CD1c-positive myeloid dendritic cell (primary cell): Measurements from ENCODE around the gene HAP1.
"Not testable (repeated sequence)": the region's sequence is repeated elsewhere in the genome, so short reads cannot be mapped to it uniquely, and the experiment has no call there.

Experiments
- DNase-seq: peaks from one replicate; pipeline ENCODE4 v3.0.0-alpha.2; 2016; ENCODE audit errors: extremely low spot score

HAP1 gene

GRCh38 chr17:41734139-41734948 lies at the start of gene HAP1:
TSS of gene HAP1 (minus strand) at chr17:41734643. CDS start at chr17:41734634, 9 bp downstream.
- peak; percentile 14 for DNase-seq

GRCh38 chr17:41782142-41782541 lies 47.7 kb upstream of the HAP1 start:
- no peak for DNase-seq

- DNase-seq = no peak
Measured at GRCh38 chr17:41781404-41782110, 47.1 kb upstream of the HAP1 start.

DNA sequence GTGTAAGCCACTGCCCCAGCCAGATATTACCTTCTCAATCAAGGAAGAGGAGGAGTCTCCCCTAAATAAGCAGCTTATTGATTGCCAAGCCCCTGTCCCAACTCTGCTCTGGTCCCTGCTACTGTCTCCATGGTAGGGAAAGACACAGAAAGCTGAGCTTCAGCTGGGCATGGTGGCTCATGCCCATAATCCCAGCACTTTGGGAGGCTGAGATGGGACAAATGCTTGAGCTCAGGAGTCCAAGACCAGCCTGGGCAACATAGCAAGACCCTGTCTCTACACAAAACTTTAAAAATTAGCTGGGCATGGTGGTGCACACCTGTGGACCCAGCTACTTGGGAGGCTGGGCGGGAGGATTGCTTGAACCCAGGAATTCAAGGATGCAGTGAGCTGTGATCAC lies 45.5 kb upstream of the HAP1 start:
- no peak for DNase-seq

GRCh38 chr17:41777574-41778188 lies 43.2 kb upstream of the HAP1 start:
- DNase-seq = no peak

GRCh38 chr17:41777157-41777573 lies 42.7 kb upstream of the HAP1 start:
- DNase-seq = no peak

DNA sequence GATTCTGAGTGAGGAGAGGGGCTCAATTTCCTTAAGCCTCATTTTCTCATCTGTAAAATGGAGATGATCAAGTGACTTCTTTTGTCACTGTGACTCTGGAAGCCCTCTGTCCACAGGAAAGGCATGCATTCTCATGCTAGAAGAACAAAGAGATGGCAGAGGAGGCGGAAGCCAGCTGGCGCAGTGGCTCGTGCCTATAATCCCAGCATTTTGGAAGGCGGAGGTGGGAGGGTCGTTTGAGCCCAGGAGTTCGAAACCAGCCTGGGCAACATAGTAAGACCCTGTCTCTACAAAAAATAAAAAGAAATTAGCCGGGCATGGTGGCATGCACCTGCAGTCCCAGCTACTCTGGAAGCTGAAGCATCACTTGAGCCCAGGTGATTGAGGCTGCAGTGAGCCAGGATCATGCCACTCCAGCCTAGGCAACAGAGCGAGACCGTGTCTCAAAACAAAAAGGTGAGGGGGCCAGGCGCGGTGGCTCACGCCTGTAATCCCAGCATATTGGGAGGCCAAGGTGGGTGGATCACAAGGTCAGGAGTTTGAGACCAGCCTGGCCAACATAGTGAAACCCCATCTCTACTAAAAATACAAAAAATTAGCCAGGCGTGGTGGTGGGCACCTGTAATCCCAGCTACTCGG lies 41.9 kb upstream of the HAP1 start:
- DNase-seq = not testable (repeated sequence)

DNA sequence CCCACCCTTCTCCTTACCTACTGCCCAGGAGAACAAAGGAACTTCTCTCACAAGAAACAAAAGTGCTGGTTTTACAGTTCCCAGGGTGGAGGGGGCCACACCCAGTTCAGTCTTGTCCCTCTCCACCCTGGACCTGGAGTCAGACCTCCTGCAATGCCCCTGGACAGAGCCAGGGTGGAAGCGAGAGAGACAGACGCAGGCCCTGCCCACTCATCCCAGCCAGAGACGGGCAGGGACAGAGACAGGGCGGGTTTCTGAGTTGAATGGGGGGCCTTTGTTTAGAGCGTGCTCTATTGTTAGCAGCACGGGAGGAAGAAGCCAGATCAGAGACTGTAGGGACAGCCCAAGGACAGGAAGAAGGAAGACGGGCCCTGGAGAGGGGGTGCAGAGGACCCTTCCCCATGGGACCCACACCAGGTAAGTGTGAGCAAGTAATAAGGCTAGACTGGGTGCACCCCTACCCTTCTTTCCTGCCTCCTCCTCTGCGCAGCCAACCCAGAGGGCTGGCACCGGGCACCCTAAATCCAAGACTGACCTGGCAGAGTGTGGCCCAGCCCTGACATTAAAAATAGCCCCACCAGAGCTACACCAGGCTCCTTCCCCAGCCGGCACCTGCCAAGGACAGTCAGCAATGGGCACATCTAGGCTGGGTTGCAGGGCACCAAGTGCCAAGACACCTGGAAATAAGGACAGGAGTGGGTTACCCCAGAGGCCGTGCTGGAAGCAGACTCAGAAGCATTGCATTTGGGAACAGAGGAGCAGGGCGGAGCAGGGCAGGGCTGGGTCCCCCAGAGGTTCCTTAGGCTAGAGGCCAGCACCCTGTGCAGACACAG lies 41.2 kb upstream of the HAP1 start:
- no peak for DNase-seq

GRCh38 chr17:41773731-41774193 lies 39.3 kb upstream of the HAP1 start:
- DNase-seq = no peak

DNA sequence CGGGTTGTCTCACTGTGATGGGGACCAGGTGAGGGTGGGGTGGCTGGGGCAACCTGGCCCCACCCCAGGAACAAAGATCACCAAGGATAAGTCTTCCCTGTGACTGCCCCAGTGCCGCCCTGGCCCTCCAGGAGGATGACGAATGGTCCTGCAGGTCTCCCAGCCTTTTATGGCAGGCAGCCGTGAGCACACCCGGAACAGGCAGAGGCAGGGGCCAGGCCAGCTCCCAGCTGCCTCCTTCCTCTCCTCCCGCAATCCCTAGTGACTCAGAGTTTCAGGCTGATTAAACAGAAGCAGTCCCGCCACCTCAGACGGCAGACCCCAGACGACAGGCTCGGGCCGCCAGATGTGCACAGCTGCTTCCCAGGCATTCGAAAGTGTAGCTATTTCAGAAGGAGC lies 38.7 kb upstream of the HAP1 start:
- DNase-seq = no peak

- no peak for DNase-seq
Measured at GRCh38 chr17:41772586-41773189, 38.2 kb upstream of the HAP1 start.

DNA sequence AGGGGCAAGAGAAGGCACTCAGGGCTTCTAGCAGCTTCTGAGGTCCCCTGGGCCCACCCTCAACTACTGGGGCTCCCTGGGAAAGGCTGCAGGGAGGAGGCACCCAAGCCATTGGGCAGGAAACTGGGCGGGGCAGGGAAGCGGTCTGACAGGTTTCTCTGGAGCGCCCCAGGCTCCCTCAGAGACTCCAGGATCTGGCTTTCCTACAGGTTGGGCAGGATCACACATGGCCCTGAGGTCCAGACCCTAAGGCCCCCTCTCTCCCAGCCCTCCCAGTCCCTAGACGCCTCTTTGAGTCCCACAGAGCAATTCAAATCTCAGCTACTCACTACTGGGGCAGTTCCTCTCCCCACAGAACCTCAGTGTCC lies 37.8 kb upstream of the HAP1 start:
- no peak for DNase-seq

DNA sequence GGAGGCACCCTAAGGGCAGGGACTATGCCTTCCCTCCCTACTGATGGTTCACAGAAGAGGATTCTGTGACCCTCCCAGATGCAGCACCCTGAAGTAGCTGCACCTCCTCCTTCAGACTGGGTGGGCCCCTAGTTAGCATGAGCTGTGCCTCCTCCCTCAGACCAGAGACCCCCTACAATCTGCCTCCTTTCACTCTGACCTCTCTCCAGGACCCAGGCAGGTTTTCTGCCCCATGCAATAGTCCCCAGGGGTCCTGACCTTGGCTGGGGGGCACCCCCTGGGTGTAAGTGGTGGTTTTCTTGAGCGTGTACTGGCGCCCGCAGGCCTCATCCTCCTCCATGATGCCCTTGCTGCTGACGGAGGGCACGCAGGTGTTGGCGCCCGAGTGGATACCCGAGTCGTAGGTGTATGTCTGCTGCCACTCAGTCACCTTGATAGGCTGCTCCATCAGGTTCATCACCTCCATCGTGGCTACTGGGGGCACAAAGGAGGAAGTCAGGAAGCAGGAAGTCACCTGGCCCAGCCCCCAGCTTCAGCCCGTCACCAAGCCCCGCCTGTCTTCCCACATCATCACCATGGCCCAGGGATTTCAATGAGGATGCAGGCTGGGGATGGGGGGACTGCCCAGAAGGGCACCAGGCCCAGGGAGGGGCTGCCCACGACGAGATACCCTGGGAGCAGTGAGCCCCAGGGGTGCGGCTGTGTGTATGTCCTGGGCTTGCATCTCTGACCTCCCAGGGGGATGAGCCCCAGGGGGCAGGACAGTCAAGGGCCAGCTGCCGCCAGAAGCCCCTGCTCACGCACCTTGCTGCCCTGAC lies 37.2 kb upstream of the HAP1 start:
- no peak for DNase-seq

DNA sequence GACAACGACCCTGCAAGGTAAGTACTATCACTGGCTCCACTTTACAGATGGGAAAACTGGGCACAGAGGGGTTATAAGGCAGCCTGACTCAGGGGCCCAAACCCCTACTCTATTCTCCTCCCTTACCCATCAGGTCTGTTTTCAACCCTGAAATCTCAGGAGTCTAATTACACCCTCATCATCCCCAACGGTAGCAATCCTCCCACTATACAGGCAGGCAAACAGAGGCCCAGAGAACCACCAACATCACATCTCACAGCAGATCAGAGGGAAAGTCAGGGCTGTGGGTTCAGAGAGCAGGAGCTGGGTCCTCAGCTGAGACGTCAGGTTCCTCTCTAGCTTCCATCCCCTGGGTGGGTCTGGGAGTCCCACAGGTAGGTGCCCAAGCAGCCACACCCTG lies 35.5 kb upstream of the HAP1 start:
- DNase-seq = no peak

DNA sequence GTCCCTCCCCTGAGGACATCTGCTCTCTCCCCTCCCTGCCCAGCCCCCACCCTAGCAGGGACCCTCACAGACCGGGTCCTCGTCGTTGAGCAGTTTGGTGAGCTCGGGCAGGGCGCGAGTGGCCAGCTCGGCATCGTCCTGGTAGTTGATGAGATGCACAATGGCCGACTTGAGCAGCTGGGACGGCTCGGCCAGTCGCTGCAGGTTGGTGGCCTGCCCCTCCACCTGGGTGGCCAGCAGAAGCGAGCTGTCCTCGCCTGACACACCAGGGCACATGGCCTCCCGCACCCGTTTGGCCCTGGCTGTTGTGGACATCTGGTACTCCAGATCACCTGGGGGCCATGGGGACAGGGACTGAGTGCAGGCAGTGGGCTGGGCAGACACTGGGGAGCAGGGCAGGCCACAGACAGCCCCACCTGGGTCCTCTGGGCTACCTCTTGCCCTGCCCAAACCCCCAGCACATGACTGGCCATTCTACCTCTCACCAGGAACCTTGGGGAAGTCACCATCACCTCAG lies 35.0 kb upstream of the HAP1 start:
- no peak for DNase-seq

- no peak for DNase-seq
Measured at GRCh38 chr17:41768682-41769288, 34.3 kb upstream of the HAP1 start.

DNA sequence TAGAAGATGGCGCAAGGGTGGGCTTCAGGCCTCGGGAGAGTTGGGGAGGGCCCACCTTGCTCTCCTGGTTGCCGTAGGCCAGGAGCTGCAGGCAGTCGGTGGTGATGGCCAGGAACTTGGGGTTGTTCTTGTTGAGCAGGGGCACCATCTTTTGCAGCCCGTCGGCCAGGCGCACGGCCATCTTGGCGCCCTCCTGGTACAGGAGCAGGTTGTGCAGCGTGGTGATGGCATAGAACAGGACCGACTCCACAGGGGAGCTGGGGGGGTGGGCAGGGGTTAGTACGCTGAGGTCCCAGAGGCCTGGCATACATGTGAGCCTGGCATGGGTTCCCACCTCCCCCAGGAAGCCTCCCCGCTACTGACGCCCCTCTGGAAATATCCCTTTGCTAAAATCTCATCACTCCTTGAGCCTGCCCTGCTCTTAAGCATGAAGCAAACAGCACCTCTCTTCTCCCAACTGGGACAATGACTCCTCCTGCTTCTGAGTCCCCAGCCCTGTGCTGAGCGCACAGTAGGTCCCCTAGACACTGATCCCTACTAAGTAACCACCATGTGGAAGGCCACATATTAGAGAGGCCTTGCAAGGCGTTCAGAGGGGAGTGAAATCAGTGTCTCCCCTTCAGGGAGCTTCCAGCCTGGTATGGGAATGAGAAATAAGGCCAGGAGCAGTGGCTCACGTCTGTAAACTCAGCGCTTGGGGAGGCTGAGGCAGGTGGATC lies 33.0 kb upstream of the HAP1 start:
- no peak for DNase-seq

- no peak for DNase-seq
Measured at GRCh38 chr17:41766135-41766534, 31.7 kb upstream of the HAP1 start.

DNA sequence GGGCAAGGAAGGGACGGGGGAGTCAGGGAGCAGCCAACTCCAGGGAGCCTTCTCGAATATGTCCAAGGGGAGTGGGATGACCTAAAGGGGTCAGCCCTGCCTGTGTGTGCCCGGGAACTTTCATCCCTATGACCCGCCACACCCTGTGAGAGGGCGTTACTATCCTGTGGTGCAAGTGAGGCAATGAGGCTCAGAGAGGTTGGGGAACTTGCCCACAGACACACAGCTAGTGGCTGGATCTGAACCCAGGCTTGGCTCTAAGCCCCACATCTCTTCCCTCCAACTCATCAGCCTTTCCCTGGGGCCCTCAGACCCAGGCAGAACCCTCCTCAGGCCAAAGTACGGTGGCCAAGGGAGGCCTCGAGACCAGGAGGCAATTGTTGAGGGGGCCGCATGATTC lies 28.9 kb upstream of the HAP1 start:
- DNase-seq = no peak
